ENCODE data around the gene PAWR. TPM values are rescaled to one million over a fixed set of nuclear protein-coding genes. Genes with fewer than 3 reads are reported as not detected.
"Not testable (repeated sequence)": the region's sequence is repeated elsewhere in the genome, so short reads cannot be mapped to it uniquely, and the experiment has no call there.

The PAWR gene
- total RNA-seq, 2 experiments from 2014 or later: 5.2 to 5.6 TPM

- no peak overlapping the region for H3K27ac Mint-ChIP-seq
- H3K4me1 Mint-ChIP-seq (ENCODE audit: low read depth): no peaks in the 10 kb centered on the region
- H3K4me3 Mint-ChIP-seq: no peak overlapping the region
- no peaks in the 10 kb centered on the region for H3K36me3 Mint-ChIP-seq (ENCODE audit: low read depth)
- DNase-seq: no peak
- intact Hi-C loops (cut with micrococcal nuclease): no loop called here
- no peaks in the 10 kb centered on the region for H3K9me3 Mint-ChIP-seq
- peaks cover 4% of the 10 kb centered on the region for H3K27me3 Mint-ChIP-seq (ENCODE audit: low read depth)
- CTCF ChIA-PET: no interaction called here
These were observed 93.9 kb downstream of the PAWR start for GRCh38 chr12:79596719-79597350.

GRCh38 chr12:79595273-79595672, 95.5 kb downstream of the PAWR start:
- Mint-ChIP-seq H3K27me3 (ENCODE audit: low read depth) (peaks cover 2% of the 10 kb centered on the region), H3K27ac (no peak overlapping the region), H3K4me1 (ENCODE audit: low read depth) (no peaks in the 10 kb centered on the region), H3K4me3 (no peak overlapping the region), H3K36me3 (ENCODE audit: low read depth) (no peaks in the 10 kb centered on the region), H3K9me3 (no peaks in the 10 kb centered on the region)
- intact Hi-C loops (cut with micrococcal nuclease): no loop called here
- DNase-seq: no peak
- CTCF ChIA-PET: no interaction called here

- H3K36me3 Mint-ChIP-seq (ENCODE audit: low read depth): no peaks in the 10 kb centered on the region
- no peak for DNase-seq
- no peaks in the 10 kb centered on the region for H3K4me1 Mint-ChIP-seq (ENCODE audit: low read depth)
- no peaks in the 10 kb centered on the region for H3K9me3 Mint-ChIP-seq
- CTCF ChIA-PET: no interaction called here
- H3K27me3 Mint-ChIP-seq (ENCODE audit: low read depth): peaks cover 2% of the 10 kb centered on the region
- H3K4me3 Mint-ChIP-seq: no peak overlapping the region
- intact Hi-C loops (cut with micrococcal nuclease): no loop called here
- no peak overlapping the region for H3K27ac Mint-ChIP-seq
These were observed 97.9 kb downstream of the PAWR start for GRCh38 chr12:79592865-79593264.

GRCh38 chr12:79591988-79592387, 98.8 kb downstream of the PAWR start:
- CTCF ChIA-PET: no interaction called here
- no peaks in the 10 kb centered on the region for H3K27me3 Mint-ChIP-seq (ENCODE audit: low read depth)
- no peak for DNase-seq

GRCh38 chr12:79590751-79591150, 100.0 kb downstream of the PAWR start:
- DNase-seq: no peak
- Mint-ChIP-seq H3K4me1 (ENCODE audit: low read depth) (no peaks in the 10 kb centered on the region), H3K27ac (no peak overlapping the region), H3K4me3 (no peak overlapping the region), H3K9me3 (no peaks in the 10 kb centered on the region), H3K36me3 (ENCODE audit: low read depth) (no peaks in the 10 kb centered on the region), H3K27me3 (ENCODE audit: low read depth) (no peaks in the 10 kb centered on the region)
- intact Hi-C loops (cut with micrococcal nuclease): no loop called here
- CTCF ChIA-PET: no interaction called here

More at GRCh38 chr12:79591988-79592387, 98.8 kb downstream of the PAWR start:
- no peak overlapping the region for H3K4me3 Mint-ChIP-seq
- intact Hi-C loops (cut with micrococcal nuclease): no loop called here
- H3K4me1 Mint-ChIP-seq (ENCODE audit: low read depth): no peaks in the 10 kb centered on the region
- no peaks in the 10 kb centered on the region for H3K36me3 Mint-ChIP-seq (ENCODE audit: low read depth)
- no peak overlapping the region for H3K27ac Mint-ChIP-seq
- H3K9me3 Mint-ChIP-seq: no peaks in the 10 kb centered on the region

- Mint-ChIP-seq H3K4me1 (ENCODE audit: low read depth) (no peaks in the 10 kb centered on the region), H3K36me3 (ENCODE audit: low read depth) (no peaks in the 10 kb centered on the region), H3K4me3 (no peak overlapping the region), H3K27me3 (ENCODE audit: low read depth) (no peaks in the 10 kb centered on the region), H3K27ac (no peak overlapping the region), H3K9me3 (no peaks in the 10 kb centered on the region)
- CTCF ChIA-PET: no interaction called here
- DNase-seq: no peak
- intact Hi-C loops (cut with micrococcal nuclease): loop anchor here (10.0 kb wide), 1 partner anchor 833 kb away; no protein-coding TSS in a partner anchor
These were observed 103.4 kb downstream of the PAWR start for GRCh38 chr12:79587368-79587767.

GRCh38 chr12:79585147-79585546, 105.6 kb downstream of the PAWR start:
- Mint-ChIP-seq H3K9me3 (no peaks in the 10 kb centered on the region), H3K4me1 (ENCODE audit: low read depth) (no peaks in the 10 kb centered on the region), H3K4me3 (no peak overlapping the region), H3K27ac (no peak overlapping the region), H3K27me3 (ENCODE audit: low read depth) (no peaks in the 10 kb centered on the region), H3K36me3 (ENCODE audit: low read depth) (no peaks in the 10 kb centered on the region)
- CTCF ChIA-PET: no interaction called here
- DNase-seq: no peak
- intact Hi-C loops (cut with micrococcal nuclease): loop anchor here (10.0 kb wide), 1 partner anchor 830 kb away; no protein-coding TSS in a partner anchor

GRCh38 chr12:79573820-79574219, 116.9 kb downstream of the PAWR start:
- intact Hi-C loops (cut with micrococcal nuclease): no loop called here
- CTCF ChIA-PET: no interaction called here
- no peak overlapping the region for H3K27ac Mint-ChIP-seq
- DNase-seq: no peak
- H3K9me3 Mint-ChIP-seq: peaks cover 18% of the 10 kb centered on the region
- no peaks in the 10 kb centered on the region for H3K4me1 Mint-ChIP-seq (ENCODE audit: low read depth)
- peaks cover 5% of the 10 kb centered on the region for H3K27me3 Mint-ChIP-seq (ENCODE audit: low read depth)
- H3K36me3 Mint-ChIP-seq (ENCODE audit: low read depth): peaks cover 4% of the 10 kb centered on the region
- H3K4me3 Mint-ChIP-seq: no peak overlapping the region

GRCh38 chr12:79569679-79570078, 121.1 kb downstream of the PAWR start:
- intact Hi-C loops (cut with micrococcal nuclease): no loop called here
- Mint-ChIP-seq H3K36me3 (ENCODE audit: low read depth) (peaks cover 1% of the 10 kb centered on the region), H3K9me3 (peaks cover 16% of the 10 kb centered on the region), H3K27me3 (ENCODE audit: low read depth) (no peaks in the 10 kb centered on the region), H3K4me3 (no peak overlapping the region), H3K27ac (no peak overlapping the region), H3K4me1 (ENCODE audit: low read depth) (no peaks in the 10 kb centered on the region)
- DNase-seq: no peak
- CTCF ChIA-PET: no interaction called here

- H3K9me3 Mint-ChIP-seq: peaks cover 7% of the 10 kb centered on the region
- CTCF ChIA-PET: interaction anchor here (0.6 to 1.6 kb wide), 2 partner anchors 13 to 19 kb away, joined by 5 to 6 read pairs; no protein-coding TSS in a partner anchor
- intact Hi-C loops (cut with micrococcal nuclease): no loop called here
- no peak for DNase-seq
- H3K4me3 Mint-ChIP-seq: no peak overlapping the region
- H3K27ac Mint-ChIP-seq: no peak overlapping the region
- H3K4me1 Mint-ChIP-seq (ENCODE audit: low read depth): no peaks in the 10 kb centered on the region
- H3K36me3 Mint-ChIP-seq (ENCODE audit: low read depth): no peaks in the 10 kb centered on the region
- H3K27me3 Mint-ChIP-seq (ENCODE audit: low read depth): no peaks in the 10 kb centered on the region
These were observed 123.6 kb downstream of the PAWR start for GRCh38 chr12:79567175-79567563.

GRCh38 chr12:79566452-79567174, 124.2 kb downstream of the PAWR start:
- CTCF ChIA-PET: interaction anchor here (0.6 to 1.6 kb wide), 2 partner anchors 13 to 18 kb away, joined by 5 to 6 read pairs; no protein-coding TSS in a partner anchor
- Mint-ChIP-seq H3K27ac (no peak overlapping the region), H3K27me3 (ENCODE audit: low read depth) (no peaks in the 10 kb centered on the region), H3K36me3 (ENCODE audit: low read depth) (no peaks in the 10 kb centered on the region), H3K4me1 (ENCODE audit: low read depth) (no peaks in the 10 kb centered on the region), H3K4me3 (no peak overlapping the region), H3K9me3 (peaks cover 7% of the 10 kb centered on the region)
- intact Hi-C loops (cut with micrococcal nuclease): no loop called here
- DNase-seq: no peak

GRCh38 chr12:79564727-79565350, 125.9 kb downstream of the PAWR start:
- CTCF ChIA-PET; intact Hi-C loops (cut with micrococcal nuclease); H3K4me3 Mint-ChIP-seq; H3K4me1 Mint-ChIP-seq (ENCODE audit: low read depth); H3K27ac Mint-ChIP-seq; DNase-seq; H3K36me3 Mint-ChIP-seq (ENCODE audit: low read depth); H3K9me3 Mint-ChIP-seq; H3K27me3 Mint-ChIP-seq (ENCODE audit: low read depth): not testable (repeated sequence)

Data from activated naive CD4-positive, alpha-beta T cell treated with anti-CD3 and anti-CD28 coated beads for 36 hours (primary cell).